Measurements from ENCODE around the gene PPFIBP1.

Gene PPFIBP1

GRCh38 chr12:27555925-27556778 is 32.1 kb downstream of the PPFIBP1 start:
- no peak for TF ChIP-seq GATA3 (IDR thresholded peaks at IDR 0.05; ENCODE audit: low read depth, low read length)
- TF ChIP-seq GATA2 (IDR thresholded peaks at IDR 0.05; ENCODE audit: low read depth, low read length), result no peak

DNA sequence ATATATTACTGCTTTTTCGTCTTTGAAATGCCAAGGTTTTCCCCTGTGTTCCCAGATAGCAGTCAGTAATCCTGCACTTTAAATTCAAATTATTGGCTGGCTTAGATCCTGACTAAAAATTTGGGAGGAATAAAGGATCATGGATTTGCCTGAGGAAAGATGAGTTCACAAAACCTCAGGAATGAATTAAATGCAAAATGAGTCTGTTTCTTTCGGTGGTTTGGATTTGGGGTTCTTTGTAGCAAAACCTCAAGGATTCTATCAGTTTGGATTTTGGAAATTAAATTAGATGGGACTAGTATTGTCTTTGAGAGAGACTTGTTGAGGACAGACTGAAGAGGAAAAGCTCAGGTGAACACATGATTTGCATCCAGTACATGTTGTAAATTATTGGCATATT is 36.1 kb downstream of the PPFIBP1 start:
- TF ChIP-seq GATA3 (IDR thresholded peaks at IDR 0.05; ENCODE audit: low read depth, low read length), result no peak
- no peak for TF ChIP-seq GATA2 (IDR thresholded peaks at IDR 0.05; ENCODE audit: low read depth, low read length)

DNA sequence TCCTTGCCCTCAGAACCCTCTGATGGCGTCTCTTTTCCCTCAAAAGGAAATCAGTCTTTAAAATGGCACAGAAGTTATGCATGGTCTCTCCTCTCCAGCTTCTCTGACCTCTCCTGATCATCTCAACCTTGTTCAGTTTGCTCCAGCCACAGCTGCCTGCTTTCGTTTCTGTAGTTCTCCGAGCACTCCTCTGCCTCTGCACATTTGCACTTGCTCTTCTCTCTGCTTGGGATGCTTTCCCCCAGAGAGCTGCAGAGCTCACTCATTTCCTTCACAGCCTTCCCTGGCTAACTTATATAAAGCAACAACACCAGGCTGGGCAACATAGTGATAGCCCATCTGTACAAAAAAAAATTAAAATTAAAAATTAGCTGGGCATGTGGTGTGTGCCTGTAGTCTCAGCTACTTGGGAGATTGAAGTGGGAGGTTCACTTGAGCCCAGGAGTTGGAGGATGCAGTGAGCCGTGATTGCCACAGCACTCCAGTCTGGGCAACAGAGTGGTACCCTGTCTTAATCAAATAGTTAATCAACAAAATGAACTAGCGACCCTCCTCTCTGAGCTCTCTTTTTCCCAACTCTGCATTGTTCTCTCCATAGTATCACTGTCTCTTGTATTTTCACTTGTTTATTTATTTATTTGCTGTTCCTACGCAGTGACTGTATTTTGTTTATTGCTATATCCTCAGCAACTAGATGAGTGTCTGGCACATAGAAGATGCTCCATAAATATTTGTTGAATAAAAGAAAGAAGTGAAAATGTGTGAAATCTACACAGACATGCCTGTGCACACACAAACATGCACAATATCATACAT is 37.7 kb downstream of the PPFIBP1 start:
- TF ChIP-seq GATA3 (IDR thresholded peaks at IDR 0.05; ENCODE audit: low read depth, low read length) (no peak), GATA2 (IDR thresholded peaks at IDR 0.05; ENCODE audit: low read depth, low read length) (no peak)

GRCh38 chr12:27564612-27565213 is 40.7 kb downstream of the PPFIBP1 start:
- TF ChIP-seq GATA3 (IDR thresholded peaks at IDR 0.05; ENCODE audit: low read depth, low read length), result no peak
- TF ChIP-seq GATA2 (IDR thresholded peaks at IDR 0.05; ENCODE audit: low read depth, low read length), result no peak

GRCh38 chr12:27566159-27566558 is 42.2 kb downstream of the PPFIBP1 start:
- TF ChIP-seq GATA2 (IDR thresholded peaks at IDR 0.05; ENCODE audit: low read depth, low read length) (no peak), GATA3 (IDR thresholded peaks at IDR 0.05; ENCODE audit: low read depth, low read length) (no peak)

- TF ChIP-seq GATA3 (IDR thresholded peaks at IDR 0.05; ENCODE audit: low read depth, low read length), result no peak
- no peak for TF ChIP-seq GATA2 (IDR thresholded peaks at IDR 0.05; ENCODE audit: low read depth, low read length)
Observed at GRCh38 chr12:27566626-27567025, 42.6 kb downstream of the PPFIBP1 start.

DNA sequence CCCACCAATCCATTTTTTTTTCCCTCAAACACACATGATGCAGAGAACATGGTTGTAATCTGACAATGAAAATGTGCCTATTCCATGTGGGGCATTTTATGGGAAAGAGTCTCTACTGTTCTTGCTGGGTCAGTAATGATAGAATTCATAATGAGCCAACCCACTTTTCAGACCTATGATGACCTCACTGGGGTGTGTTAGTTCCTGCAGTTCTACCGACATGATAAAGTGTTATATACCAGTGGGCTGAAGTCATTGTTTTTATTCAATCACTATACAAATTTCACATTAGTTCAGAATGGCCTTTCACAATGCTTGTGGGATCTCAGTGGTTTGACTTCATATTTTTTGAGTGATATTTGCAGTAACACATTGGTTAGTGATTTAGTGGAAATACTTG is 47.5 kb downstream of the PPFIBP1 start:
- TF ChIP-seq GATA2 (IDR thresholded peaks at IDR 0.05; ENCODE audit: low read depth, low read length), result no peak
- no peak for TF ChIP-seq GATA3 (IDR thresholded peaks at IDR 0.05; ENCODE audit: low read depth, low read length)

- no peak for TF ChIP-seq GATA2 (IDR thresholded peaks at IDR 0.05; ENCODE audit: low read depth, low read length)
- TF ChIP-seq GATA3 (IDR thresholded peaks at IDR 0.05; ENCODE audit: low read depth, low read length), result no peak
Observed at GRCh38 chr12:27572486-27573255, 48.7 kb downstream of the PPFIBP1 start.

GRCh38 chr12:27573972-27574371 is 50.0 kb downstream of the PPFIBP1 start:
- TF ChIP-seq GATA3 (IDR thresholded peaks at IDR 0.05; ENCODE audit: low read depth, low read length), result no peak
- TF ChIP-seq GATA2 (IDR thresholded peaks at IDR 0.05; ENCODE audit: low read depth, low read length), result no peak

GRCh38 chr12:27575090-27575761 is 51.2 kb downstream of the PPFIBP1 start:
- no peak for TF ChIP-seq GATA3 (IDR thresholded peaks at IDR 0.05; ENCODE audit: low read depth, low read length)
- TF ChIP-seq GATA2 (IDR thresholded peaks at IDR 0.05; ENCODE audit: low read depth, low read length), result no peak

- TF ChIP-seq GATA3 (IDR thresholded peaks at IDR 0.05; ENCODE audit: low read depth, low read length), result no peak
Observed at GRCh38 chr12:27575762-27576118, 51.7 kb downstream of the PPFIBP1 start.

GRCh38 chr12:27576667-27577347 is 52.8 kb downstream of the PPFIBP1 start:
- TF ChIP-seq GATA2 (IDR thresholded peaks at IDR 0.05; ENCODE audit: low read depth, low read length) (no peak), GATA3 (IDR thresholded peaks at IDR 0.05; ENCODE audit: low read depth, low read length) (no peak)

- TF ChIP-seq GATA2 (IDR thresholded peaks at IDR 0.05; ENCODE audit: low read depth, low read length) (no peak), GATA3 (IDR thresholded peaks at IDR 0.05; ENCODE audit: low read depth, low read length) (no peak)
Observed at GRCh38 chr12:27577688-27578087, 53.7 kb downstream of the PPFIBP1 start.
